Stomach smooth muscle (tissue), 2 donors: Measurements from ENCODE around the gene SLC35A4.

Source experiments
- H3K27ac ChIP-seq: one replicate; pipeline ENCODE4 v1.7.0; 2013; ENCODE audit warnings: mild to moderate bottlenecking, low read length, inconsistent platforms
- H3K27me3 ChIP-seq, 2 donors: one replicate each; pipeline ENCODE4 v1.7.0; 2013; ENCODE audit warnings: low read length in 2 of 2; ENCODE audit not compliant: insufficient read depth in 2 of 2, control insufficient read depth in 1 of 2
- H3K36me3 ChIP-seq, 2 donors: one replicate each; pipeline ENCODE4 v1.7.0; 2013; ENCODE audit warnings: low read length in 2 of 2; ENCODE audit not compliant: control insufficient read depth in 2 of 2, insufficient read depth in 2 of 2
- H3K4me1 ChIP-seq: one replicate; pipeline ENCODE4 v1.7.0; 2013; ENCODE audit warnings: low read length; ENCODE audit not compliant: control insufficient read depth, insufficient read depth
- H3K4me3 ChIP-seq, 2 donors: one replicate each; pipeline ENCODE4 v1.7.0; 2013; ENCODE audit warnings: low read length in 2 of 2
- H3K9ac ChIP-seq, 2 donors: one replicate each; pipeline ENCODE4 v1.7.0; 2013; ENCODE audit warnings: low read length in 2 of 2, mild to moderate bottlenecking in 1 of 2
- H3K9me3 ChIP-seq, 2 donors: one replicate each; pipeline ENCODE4 v1.7.0; 2013; ENCODE audit warnings: low read length in 2 of 2; ENCODE audit not compliant: control insufficient read depth in 2 of 2
- donor health status: healthy.
- donor health status: Pancreatic carcinoma.

SLC35A4 gene

DNA sequence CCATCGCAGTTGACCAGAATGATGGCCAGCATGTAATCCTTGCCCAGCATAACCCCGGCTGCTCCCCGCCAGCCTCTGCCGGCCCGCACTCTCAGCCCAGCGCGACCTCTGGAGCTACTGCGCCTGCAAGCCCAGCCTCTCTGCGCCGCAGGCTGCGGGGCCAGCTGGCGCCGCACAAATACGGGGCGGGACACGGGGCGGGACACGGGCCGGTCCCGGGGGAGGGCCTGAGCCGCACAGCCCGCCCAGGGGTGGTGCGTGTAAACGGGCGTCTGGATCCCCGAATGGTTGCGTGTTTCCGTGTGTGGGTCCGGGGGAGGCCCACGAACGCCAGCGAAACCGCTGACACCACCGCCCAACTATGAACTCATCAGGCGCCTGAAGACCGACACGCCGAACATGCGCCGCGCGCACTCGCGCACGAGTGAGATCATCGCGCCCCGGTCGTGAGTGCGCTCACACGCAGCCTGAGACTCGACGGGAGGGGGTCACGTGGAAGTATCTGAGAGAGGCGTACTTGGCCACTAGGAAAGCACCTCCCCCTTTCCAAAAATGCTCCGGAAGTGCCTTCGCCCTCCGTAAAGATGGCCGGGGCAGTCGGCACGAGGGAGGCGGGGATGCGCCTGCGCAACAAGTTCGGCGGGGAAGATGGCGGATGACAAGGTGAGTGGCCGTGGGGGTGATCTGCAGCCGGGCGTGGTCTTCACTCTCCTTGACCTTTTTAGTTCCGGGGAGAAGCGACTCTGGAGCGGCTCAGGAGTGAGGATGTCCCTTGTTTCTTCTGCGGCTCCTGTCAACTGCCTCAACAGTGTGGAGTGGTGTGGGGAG is at the start of gene SLC35A4, which contains the start of gene APBB3:
Gene SLC35A4, plus strand, starts transcription at position 633 of the 828 bp plus-strand sequence. CDS start 2,342 bp downstream, outside the sequence.
Gene APBB3, minus strand, starts transcription at position 403 of the 828 bp plus-strand sequence. Its CDS starts 353 bp downstream, at position 50.
- H3K27ac ChIP-seq, result peak within 1 kb of the TSS; percentile 94
- H3K9me3 ChIP-seq, result no peaks in the 10 kb centered on the region
- H3K4me1 ChIP-seq, result peaks cover 53% of the 10 kb centered on the region
- peaks cover 25 to 29% of the 10 kb centered on the region in 2 donors for H3K36me3 ChIP-seq
- no peaks in the 10 kb centered on the region for H3K27me3 ChIP-seq
- H3K9ac ChIP-seq, result peak within 1 kb of the TSS; percentile 89 to 96
- H3K4me3 ChIP-seq, result peak within 1 kb of the TSS; percentile 93 to 97

- Histone ChIP-seq H3K4me1 (no peaks in the 10 kb centered on the region), H3K27me3 (no peaks in the 10 kb centered on the region), H3K27ac (no peak overlapping the region), H3K36me3 (peaks cover 24 to 30% of the 10 kb centered on the region in 2 donors), H3K9me3 (no peaks in the 10 kb centered on the region), H3K9ac (no peak overlapping the region), H3K4me3 (no peak overlapping the region)
Observed at GRCh38 chr5:140524003-140524402, 40.6 kb upstream of the SLC35A4 start.

DNA sequence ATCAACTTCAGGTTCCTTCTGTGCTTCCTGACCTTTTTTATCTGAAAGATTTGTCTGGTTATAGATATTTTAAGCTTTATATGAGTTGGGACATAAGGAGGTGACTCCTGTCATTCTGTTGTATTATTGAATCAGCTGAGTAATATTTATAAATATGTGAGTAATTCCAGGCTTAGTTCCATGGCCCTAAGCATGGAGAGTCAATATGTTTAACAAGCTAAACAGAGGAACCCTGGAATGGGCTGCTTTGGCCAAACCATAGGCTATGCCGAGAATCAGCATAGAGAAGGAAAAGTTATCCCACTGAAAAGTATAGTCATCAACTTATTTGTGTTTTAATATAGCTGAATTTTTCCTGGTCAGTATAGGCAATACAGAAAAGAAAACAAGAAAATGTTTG is 24.4 kb upstream of the SLC35A4 start:
- Histone ChIP-seq H3K36me3 (peaks cover 34 to 53% of the 10 kb centered on the region in 2 donors), H3K4me1 (no peaks in the 10 kb centered on the region), H3K9me3 (no peaks in the 10 kb centered on the region), H3K4me3 (no peak overlapping the region), H3K27ac (no peak overlapping the region), H3K27me3 (no peaks in the 10 kb centered on the region), H3K9ac (no peak overlapping the region)

- H3K4me3 ChIP-seq, result no peak overlapping the region
- no peaks in the 10 kb centered on the region for H3K9me3 ChIP-seq
- H3K27me3 ChIP-seq, result no peaks in the 10 kb centered on the region
- no peak overlapping the region for H3K27ac ChIP-seq
- no peak overlapping the region for H3K9ac ChIP-seq
- peaks cover 25 to 44% of the 10 kb centered on the region in 2 donors for H3K36me3 ChIP-seq
- peaks cover 14% of the 10 kb centered on the region for H3K4me1 ChIP-seq
Observed at GRCh38 chr5:140542972-140543371, 21.7 kb upstream of the SLC35A4 start.

DNA sequence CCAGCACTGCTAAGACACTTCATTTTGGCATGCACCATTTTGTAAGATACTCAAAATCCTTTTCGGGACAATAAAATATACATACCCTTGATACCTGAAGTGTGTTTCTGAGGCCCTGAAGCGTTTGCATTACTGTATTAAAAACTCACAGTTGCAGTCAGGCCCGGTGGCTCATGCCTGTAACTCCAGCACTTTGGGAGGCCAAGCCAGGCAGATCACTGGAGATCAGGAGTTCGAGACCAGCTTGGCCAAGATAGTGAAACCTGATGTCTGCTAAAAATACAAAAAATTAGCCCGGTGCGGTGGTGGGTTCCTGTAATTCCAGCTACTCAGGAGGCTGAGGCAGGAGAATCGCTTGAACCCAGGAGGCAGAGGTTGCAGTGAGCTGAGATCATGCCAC is 19.6 kb upstream of the SLC35A4 start:
- H3K9me3 ChIP-seq, result no peaks in the 10 kb centered on the region
- no peaks in the 10 kb centered on the region for H3K27me3 ChIP-seq
- no peak overlapping the region for H3K4me3 ChIP-seq
- peaks cover 14 to 27% of the 10 kb centered on the region in 2 donors for H3K36me3 ChIP-seq
- peaks cover 34% of the 10 kb centered on the region for H3K4me1 ChIP-seq
- no peak overlapping the region for H3K9ac ChIP-seq
- no peak overlapping the region for H3K27ac ChIP-seq

DNA sequence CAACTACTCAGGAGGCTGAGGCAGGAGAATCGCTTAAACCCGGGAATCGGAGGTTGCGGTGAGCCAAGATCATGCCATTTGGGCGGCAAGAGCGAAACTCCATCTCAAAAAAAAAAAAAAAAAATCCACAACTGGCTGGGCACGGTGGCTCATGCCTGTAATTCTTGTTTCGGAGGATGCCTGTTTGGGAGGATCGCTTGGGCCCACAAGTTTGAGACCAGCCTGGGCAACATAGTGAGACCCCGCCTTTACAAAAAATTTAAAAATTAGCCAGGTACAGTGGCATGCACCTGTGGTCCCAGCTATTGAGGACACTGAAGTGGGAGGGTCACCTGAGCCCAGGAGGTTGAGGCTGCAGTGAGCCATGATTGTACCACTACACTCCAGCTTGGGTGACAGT is 19.0 kb upstream of the SLC35A4 start:
- Histone ChIP-seq H3K36me3 (peaks cover 16 to 26% of the 10 kb centered on the region in 2 donors), H3K4me1 (peaks cover 40% of the 10 kb centered on the region), H3K4me3 (no peak overlapping the region), H3K27me3 (no peaks in the 10 kb centered on the region), H3K27ac (no peak overlapping the region), H3K9me3 (no peaks in the 10 kb centered on the region), H3K9ac (no peak overlapping the region)

- peaks cover 16 to 22% of the 10 kb centered on the region in 2 donors for H3K36me3 ChIP-seq
- H3K9ac ChIP-seq, result peak overlapping the region; percentile 36 to 55
- peak overlapping the region; percentile 45 to 72 for H3K4me3 ChIP-seq
Observed at GRCh38 chr5:140546851-140547507, 17.6 kb upstream of the SLC35A4 start.

GRCh38 chr5:140547508-140548299 is 16.9 kb upstream of the SLC35A4 start, which contains the start of gene EIF4EBP3:
Gene EIF4EBP3, plus strand, starts transcription at chr5:140547662. Its CDS starts 76 bp downstream, at chr5:140547738.
- peaks cover 44% of the 10 kb centered on the region for H3K4me1 ChIP-seq
- no peaks in the 10 kb centered on the region for H3K9me3 ChIP-seq
- peaks cover 13 to 19% of the 10 kb centered on the region in 2 donors for H3K36me3 ChIP-seq
- peak within 1 kb of the TSS; percentile 97 for H3K27ac ChIP-seq
- peak within 1 kb of the TSS; percentile 55 to 80 for H3K9ac ChIP-seq
- H3K4me3 ChIP-seq, result peak within 1 kb of the TSS; percentile 45 to 72
- no peaks in the 10 kb centered on the region for H3K27me3 ChIP-seq

More at GRCh38 chr5:140546851-140547507, 17.6 kb upstream of the SLC35A4 start:
- H3K27ac ChIP-seq, result peak overlapping the region; percentile 97
- no peaks in the 10 kb centered on the region for H3K9me3 ChIP-seq
- H3K27me3 ChIP-seq, result no peaks in the 10 kb centered on the region
- H3K4me1 ChIP-seq, result peaks cover 44% of the 10 kb centered on the region

GRCh38 chr5:140548300-140548688 is 16.3 kb upstream of the SLC35A4 start:
- H3K27me3 ChIP-seq, result no peaks in the 10 kb centered on the region
- H3K9me3 ChIP-seq, result no peaks in the 10 kb centered on the region
- H3K27ac ChIP-seq, result peak overlapping the region; percentile 97
- H3K4me1 ChIP-seq, result peaks cover 44% of the 10 kb centered on the region
- peaks cover 14 to 15% of the 10 kb centered on the region in 2 donors for H3K36me3 ChIP-seq
- H3K9ac ChIP-seq, result peak overlapping the region; percentile 49 to 80
- peak overlapping the region; percentile 23 to 72 for H3K4me3 ChIP-seq

- Histone ChIP-seq H3K27ac (peak overlapping the region; percentile 97), H3K36me3 (peaks cover 14 to 16% of the 10 kb centered on the region in 2 donors), H3K27me3 (no peaks in the 10 kb centered on the region), H3K9me3 (no peaks in the 10 kb centered on the region), H3K4me1 (peaks cover 44% of the 10 kb centered on the region), H3K9ac (peak overlapping the region; percentile 49 to 80), H3K4me3 (peak overlapping the region in 1 of 2 donors; percentile 72)
Observed at GRCh38 chr5:140548791-140549190, 15.8 kb upstream of the SLC35A4 start.
